Stimulated activated CD8-positive, alpha-beta memory T cell treated with anti-CD3 and anti-CD28 coated beads, Interleukin-7, amount 100 ng/mL, for 4 hours (primary cell): Measurements from ENCODE around the gene MUS81.

ENCODE experiments used
- DNase-seq, 2 donors: peaks; one replicate each; pipeline ENCODE4 v3.0.0-alpha.2; 2020; ENCODE audit warnings: low read depth in 2 of 2

MUS81 gene

DNA sequence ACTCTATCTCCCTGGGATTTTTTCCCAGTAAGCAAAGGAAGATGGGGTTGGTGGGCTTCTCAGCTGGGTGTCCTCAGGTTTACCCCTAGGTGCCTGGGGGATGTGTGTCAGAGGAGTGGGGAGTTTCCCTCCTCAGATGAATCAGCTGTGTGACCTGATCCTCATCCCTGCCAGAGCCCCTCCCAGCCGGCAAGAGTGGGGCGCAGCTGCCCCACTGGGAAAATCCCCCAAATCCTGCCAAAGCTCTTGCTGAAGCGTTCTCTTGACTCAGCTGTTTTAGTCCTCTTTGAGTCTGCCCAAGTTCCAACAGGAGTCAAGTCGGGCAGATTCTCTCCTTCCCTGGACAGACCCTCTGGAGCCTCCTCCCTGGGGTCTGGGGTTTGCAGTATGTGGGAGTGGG is 52.6 kb downstream of the MUS81 start:
- DNase-seq, result no peak

GRCh38 chr11:65915101-65915820 is 55.0 kb downstream of the MUS81 start:
- DNase-seq, result no peak

- no peak for DNase-seq
Measured at GRCh38 chr11:65915821-65916251, 55.6 kb downstream of the MUS81 start.
